Neuron (in vitro differentiated cells): Measurements from ENCODE around the gene ULBP1.
"Not testable (repeated sequence)": the region's sequence is repeated elsewhere in the genome, so short reads cannot be mapped to it uniquely, and the experiment has no call there.

ENCODE experiments used
- H2AFZ ChIP-seq: one replicate; pipeline ENCODE4 v1.6.1; 2013; ENCODE audit warnings: low read depth, mild to moderate bottlenecking, inconsistent platforms, low read length, moderate library complexity
- H3K27me3 ChIP-seq: one replicate; pipeline ENCODE4 v1.6.1; 2013; ENCODE audit warnings: low read length; ENCODE audit not compliant: insufficient read depth
- H3K36me3 ChIP-seq: one replicate; pipeline ENCODE4 v1.6.1; 2013; ENCODE audit warnings: low read length; ENCODE audit not compliant: insufficient read depth
- H3K4me1 ChIP-seq: one replicate; pipeline ENCODE4 v1.6.1; 2013; ENCODE audit warnings: low read length; ENCODE audit not compliant: insufficient read depth
- H3K4me3 ChIP-seq: 2 replicates; pipeline ENCODE4 v1.5.1; 2013; ENCODE audit warnings: mild to moderate bottlenecking, low read length, moderate library complexity
- H3K9me3 ChIP-seq: one replicate; pipeline ENCODE4 v1.6.1; 2013; ENCODE audit warnings: low read length

Gene ULBP1

GRCh38 chr6:149924933-149925252 lies 38.9 kb upstream of the ULBP1 start:
- H3K4me1 ChIP-seq, result peaks cover 16% of the 10 kb centered on the region
- H3K4me3 ChIP-seq, result no peak overlapping the region
- H3K27me3 ChIP-seq, result peaks cover 50% of the 10 kb centered on the region
- no peaks in the 10 kb centered on the region for H3K36me3 ChIP-seq
- peaks cover 5% of the 10 kb centered on the region for H3K9me3 ChIP-seq
- H2AFZ ChIP-seq, result no peak overlapping the region

- Histone ChIP-seq H3K9me3 (peaks cover 3% of the 10 kb centered on the region), H3K4me1 (peaks cover 16% of the 10 kb centered on the region), H3K4me3 (peak overlapping the region; percentile 47), H2AFZ (peak overlapping the region; percentile 74), H3K27me3 (peaks cover 47% of the 10 kb centered on the region), H3K36me3 (no peaks in the 10 kb centered on the region)
Observed at GRCh38 chr6:149925253-149925973, 38.3 kb upstream of the ULBP1 start.

GRCh38 chr6:149925974-149926777 lies 37.6 kb upstream of the ULBP1 start:
- H3K4me1 ChIP-seq, result peaks cover 16% of the 10 kb centered on the region
- H3K27me3 ChIP-seq, result peaks cover 40% of the 10 kb centered on the region
- no peaks in the 10 kb centered on the region for H3K36me3 ChIP-seq
- H2AFZ ChIP-seq, result peak overlapping the region; percentile 74
- H3K9me3 ChIP-seq, result peaks cover 3% of the 10 kb centered on the region
- peak overlapping the region; percentile 47 for H3K4me3 ChIP-seq

GRCh38 chr6:149927025-149927424 lies 36.7 kb upstream of the ULBP1 start:
- H3K9me3 ChIP-seq, H2AFZ ChIP-seq, H3K36me3 ChIP-seq, H3K4me3 ChIP-seq: not testable (repeated sequence)
- Histone ChIP-seq H3K27me3 (peaks cover 35% of the 10 kb centered on the region), H3K4me1 (peaks cover 16% of the 10 kb centered on the region)

GRCh38 chr6:149929422-149929821 lies 34.3 kb upstream of the ULBP1 start:
- Histone ChIP-seq H3K36me3 (no peaks in the 10 kb centered on the region), H3K9me3 (peaks cover 2% of the 10 kb centered on the region), H2AFZ (no peak overlapping the region), H3K4me1 (peaks cover 8% of the 10 kb centered on the region), H3K4me3 (no peak overlapping the region), H3K27me3 (peaks cover 32% of the 10 kb centered on the region)

- Histone ChIP-seq H3K4me1 (peaks cover 3% of the 10 kb centered on the region), H3K27me3 (peaks cover 37% of the 10 kb centered on the region), H3K36me3 (no peaks in the 10 kb centered on the region), H2AFZ (no peak overlapping the region), H3K9me3 (no peaks in the 10 kb centered on the region), H3K4me3 (no peak overlapping the region)
Observed at GRCh38 chr6:149931501-149931900, 32.2 kb upstream of the ULBP1 start.

- Histone ChIP-seq H3K27me3 (peaks cover 49% of the 10 kb centered on the region), H3K4me1 (peaks cover 3% of the 10 kb centered on the region), H3K9me3 (no peaks in the 10 kb centered on the region), H3K4me3 (no peak overlapping the region), H3K36me3 (no peaks in the 10 kb centered on the region), H2AFZ (no peak overlapping the region)
Observed at GRCh38 chr6:149933036-149933435, 30.7 kb upstream of the ULBP1 start.

- Histone ChIP-seq H3K27me3 (peaks cover 54% of the 10 kb centered on the region), H3K4me3 (no peak overlapping the region)
Observed at GRCh38 chr6:149933461-149933860, 30.3 kb upstream of the ULBP1 start.

GRCh38 chr6:149934249-149935156 lies 29.2 kb upstream of the ULBP1 start:
- Histone ChIP-seq H3K4me3 (no peak overlapping the region), H3K4me1 (peaks cover 12% of the 10 kb centered on the region), H2AFZ (no peak overlapping the region), H3K9me3 (no peaks in the 10 kb centered on the region), H3K36me3 (no peaks in the 10 kb centered on the region), H3K27me3 (peaks cover 58% of the 10 kb centered on the region)

More at GRCh38 chr6:149933461-149933860, 30.3 kb upstream of the ULBP1 start:
- Histone ChIP-seq H2AFZ (no peak overlapping the region), H3K9me3 (no peaks in the 10 kb centered on the region), H3K36me3 (no peaks in the 10 kb centered on the region), H3K4me1 (peaks cover 7% of the 10 kb centered on the region)

- Histone ChIP-seq H3K9me3 (no peaks in the 10 kb centered on the region), H3K4me3 (no peak overlapping the region), H3K36me3 (no peaks in the 10 kb centered on the region), H2AFZ (no peak overlapping the region), H3K4me1 (peaks cover 12% of the 10 kb centered on the region), H3K27me3 (peaks cover 63% of the 10 kb centered on the region)
Observed at GRCh38 chr6:149935246-149935645, 28.5 kb upstream of the ULBP1 start.

- Histone ChIP-seq H3K36me3 (no peaks in the 10 kb centered on the region), H3K4me1 (peaks cover 12% of the 10 kb centered on the region), H2AFZ (no peak overlapping the region), H3K27me3 (peaks cover 67% of the 10 kb centered on the region), H3K4me3 (no peak overlapping the region), H3K9me3 (no peaks in the 10 kb centered on the region)
Observed at GRCh38 chr6:149935668-149936067, 28.1 kb upstream of the ULBP1 start.

GRCh38 chr6:149936743-149937142 lies 27.0 kb upstream of the ULBP1 start:
- Histone ChIP-seq H3K9me3 (no peaks in the 10 kb centered on the region), H3K27me3 (peaks cover 69% of the 10 kb centered on the region)

More at GRCh38 chr6:149936743-149937142, 27.0 kb upstream of the ULBP1 start:
- no peak overlapping the region for H2AFZ ChIP-seq
- peaks cover 12% of the 10 kb centered on the region for H3K4me1 ChIP-seq
- no peaks in the 10 kb centered on the region for H3K36me3 ChIP-seq
- no peak overlapping the region for H3K4me3 ChIP-seq
